Fibroblast of mammary gland (primary cell): Measurements from ENCODE around the gene FNBP1L.

Experiments
- DNase-seq: peaks from one replicate; pipeline ENCODE4 v3.0.0-alpha.2; 2010; ENCODE audit warnings: low read depth
- H3K4me3 ChIP-seq: 2 replicates; pipeline ENCODE4 v1.5.1; 2011; ENCODE audit warnings: low read depth, mild to moderate bottlenecking, low read length, moderate library complexity; ENCODE audit not compliant: control insufficient read depth
- TF ChIP-seq, protein P1 (sequence below): conservative IDR thresholded peaks from 2 replicates; pipeline ENCODE4 v1.5.1; 2011; ENCODE audit warnings: low read depth, low read length, inconsistent platforms; ENCODE audit not compliant: control insufficient read depth, insufficient read depth

FNBP1L gene

DNA sequence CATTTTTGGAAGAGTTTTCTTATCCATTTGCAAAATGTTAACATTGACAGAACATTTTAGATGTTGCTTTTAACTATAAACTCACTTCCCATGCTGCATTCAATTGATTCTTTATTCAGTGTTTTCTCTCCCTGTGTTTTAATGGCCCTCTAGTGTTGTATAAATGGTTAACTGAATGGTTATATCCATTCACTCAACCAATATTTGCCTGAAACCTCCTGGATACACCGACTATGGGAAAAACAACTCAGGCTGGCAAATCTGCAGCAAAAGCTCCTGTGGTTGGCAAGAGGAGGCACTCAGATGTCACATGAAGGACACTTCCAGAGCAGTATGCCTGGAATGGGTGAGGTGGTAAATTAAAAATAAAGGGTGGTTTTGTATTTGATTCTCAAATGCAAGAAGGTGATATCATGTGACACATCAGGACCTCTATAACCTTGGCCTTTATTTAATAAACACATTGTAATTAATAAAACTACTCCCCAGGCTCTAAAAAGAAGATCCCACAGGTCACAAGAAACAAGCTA, 126.1 kb downstream of the FNBP1L start:
- no peak overlapping the region for H3K4me3 ChIP-seq
- DNase-seq, result no peak
- TF ChIP-seq, protein P1, sequence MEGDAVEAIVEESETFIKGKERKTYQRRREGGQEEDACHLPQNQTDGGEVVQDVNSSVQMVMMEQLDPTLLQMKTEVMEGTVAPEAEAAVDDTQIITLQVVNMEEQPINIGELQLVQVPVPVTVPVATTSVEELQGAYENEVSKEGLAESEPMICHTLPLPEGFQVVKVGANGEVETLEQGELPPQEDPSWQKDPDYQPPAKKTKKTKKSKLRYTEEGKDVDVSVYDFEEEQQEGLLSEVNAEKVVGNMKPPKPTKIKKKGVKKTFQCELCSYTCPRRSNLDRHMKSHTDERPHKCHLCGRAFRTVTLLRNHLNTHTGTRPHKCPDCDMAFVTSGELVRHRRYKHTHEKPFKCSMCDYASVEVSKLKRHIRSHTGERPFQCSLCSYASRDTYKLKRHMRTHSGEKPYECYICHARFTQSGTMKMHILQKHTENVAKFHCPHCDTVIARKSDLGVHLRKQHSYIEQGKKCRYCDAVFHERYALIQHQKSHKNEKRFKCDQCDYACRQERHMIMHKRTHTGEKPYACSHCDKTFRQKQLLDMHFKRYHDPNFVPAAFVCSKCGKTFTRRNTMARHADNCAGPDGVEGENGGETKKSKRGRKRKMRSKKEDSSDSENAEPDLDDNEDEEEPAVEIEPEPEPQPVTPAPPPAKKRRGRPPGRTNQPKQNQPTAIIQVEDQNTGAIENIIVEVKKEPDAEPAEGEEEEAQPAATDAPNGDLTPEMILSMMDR, result no peak

DNA sequence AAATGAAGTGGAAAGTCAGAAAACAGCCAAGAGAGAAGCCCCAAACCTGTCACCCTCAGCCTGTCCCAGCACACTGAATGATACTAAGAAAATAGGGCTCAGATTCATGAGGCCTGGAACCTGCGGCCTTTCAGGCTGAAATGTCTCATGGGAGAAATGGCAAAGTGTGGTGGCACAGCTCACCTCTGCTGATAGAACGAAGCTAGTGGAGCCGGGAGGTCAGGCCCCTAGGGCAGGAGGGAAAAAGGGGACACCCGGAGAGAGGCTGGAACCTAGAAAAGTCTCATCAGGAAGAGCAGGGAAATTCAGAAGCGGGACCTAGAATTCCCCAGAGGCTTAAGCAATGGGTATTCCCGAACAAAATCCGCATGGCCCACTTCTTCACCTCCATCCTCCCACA, 126.6 kb downstream of the FNBP1L start:
- H3K4me3 ChIP-seq, result no peak overlapping the region
- TF ChIP-seq, protein P1, result no peak
- DNase-seq, result no peak

DNA sequence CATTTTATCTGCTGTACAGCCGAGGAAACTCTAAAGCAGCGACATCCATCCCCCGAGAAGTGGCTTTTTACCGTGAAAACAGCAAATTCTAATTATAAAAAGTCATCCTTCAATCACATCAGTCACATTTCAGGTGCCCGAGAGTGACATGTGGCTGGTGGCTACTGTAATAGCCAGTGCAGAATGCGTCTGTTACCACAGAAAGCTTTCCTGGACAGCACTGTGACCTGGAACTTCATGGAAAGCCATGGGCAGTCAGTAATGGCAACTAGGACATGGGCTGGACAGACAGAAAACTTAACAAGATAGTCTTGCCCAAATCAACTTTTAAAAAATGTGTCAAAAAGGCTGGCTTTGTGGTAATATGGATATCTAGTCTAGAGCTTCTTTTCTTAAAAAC, 127.1 kb downstream of the FNBP1L start:
- TF ChIP-seq, protein P1, result no peak
- H3K4me3 ChIP-seq, result no peak overlapping the region
- DNase-seq, result no peak

DNA sequence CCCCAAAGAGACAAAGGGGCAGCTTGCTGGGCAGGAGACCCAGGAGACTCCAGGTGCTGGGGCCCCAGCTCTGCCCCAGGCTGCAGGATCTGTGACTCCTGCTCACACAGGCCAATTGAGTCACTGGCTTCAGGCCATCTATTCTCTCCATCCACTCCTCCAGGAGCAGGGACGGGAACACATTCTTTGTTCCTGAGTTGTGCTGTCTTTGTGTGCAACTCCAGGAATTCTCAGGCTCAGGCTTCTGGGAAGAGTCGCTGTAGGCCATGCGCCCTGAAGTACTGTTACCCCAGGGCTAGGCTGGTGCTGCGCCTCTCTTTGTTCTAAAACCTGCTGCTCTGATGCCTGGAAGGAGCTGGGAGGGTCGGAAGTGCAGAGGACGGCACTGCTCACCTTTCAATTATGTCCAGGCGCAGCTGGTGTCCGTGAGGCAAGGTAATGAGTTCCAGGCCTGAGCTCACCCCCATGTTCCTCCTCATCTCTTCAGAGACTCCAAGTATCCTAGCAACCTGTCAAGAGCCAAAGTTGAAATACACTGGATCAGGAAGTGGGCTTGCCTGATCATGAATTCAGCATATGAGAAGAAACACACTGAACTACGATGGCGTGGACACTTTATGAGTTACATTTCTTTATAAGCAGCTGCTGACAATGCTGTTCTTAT, 127.8 kb downstream of the FNBP1L start:
- no peak for DNase-seq
- TF ChIP-seq, protein P1, result no peak
- no peak overlapping the region for H3K4me3 ChIP-seq

DNA sequence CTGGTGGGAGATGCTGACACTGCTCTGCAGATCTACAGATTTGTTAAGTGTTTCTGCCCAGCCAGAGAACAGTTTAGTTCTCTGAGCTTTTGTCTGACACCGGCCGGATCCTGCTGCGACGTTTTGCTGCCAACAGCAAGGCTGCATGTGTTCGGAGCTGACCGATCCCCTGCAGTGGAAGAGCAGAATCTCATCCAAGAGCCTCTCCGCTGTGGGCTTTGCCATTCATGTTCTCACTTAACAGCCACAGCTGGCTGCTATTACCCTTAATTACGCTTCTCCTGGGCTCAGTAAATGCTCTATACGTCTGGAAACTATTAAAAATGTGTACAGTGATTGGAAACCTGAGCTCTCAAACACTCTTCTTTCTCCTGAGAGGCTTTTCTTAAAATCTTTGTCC, 128.4 kb downstream of the FNBP1L start:
- no peak overlapping the region for H3K4me3 ChIP-seq
- no peak for DNase-seq
- TF ChIP-seq, protein P1, result no peak

DNA sequence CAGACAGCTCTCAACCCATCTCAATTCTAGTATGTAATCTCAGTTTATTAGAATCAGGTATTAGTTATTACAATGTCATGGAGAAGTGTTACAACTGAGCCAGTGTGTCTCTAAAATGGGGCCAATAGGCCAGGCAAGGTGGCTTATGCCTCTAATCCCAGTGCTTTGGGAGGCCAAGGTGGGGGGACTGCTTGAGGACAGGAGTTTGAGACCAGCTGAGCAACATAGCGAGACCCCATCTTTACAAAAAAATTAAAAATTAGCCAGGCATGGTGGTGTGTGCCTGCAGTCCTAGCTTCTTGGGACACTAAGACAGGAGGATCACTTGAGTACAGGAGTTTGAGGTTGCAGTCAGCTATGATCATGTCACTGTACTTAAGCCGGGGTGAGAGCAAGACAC, 128.8 kb downstream of the FNBP1L start:
- TF ChIP-seq, protein P1, result no peak
- H3K4me3 ChIP-seq, result no peak overlapping the region
- no peak for DNase-seq
